ENCODE measurements around the gene KIAA1210.

DNA sequence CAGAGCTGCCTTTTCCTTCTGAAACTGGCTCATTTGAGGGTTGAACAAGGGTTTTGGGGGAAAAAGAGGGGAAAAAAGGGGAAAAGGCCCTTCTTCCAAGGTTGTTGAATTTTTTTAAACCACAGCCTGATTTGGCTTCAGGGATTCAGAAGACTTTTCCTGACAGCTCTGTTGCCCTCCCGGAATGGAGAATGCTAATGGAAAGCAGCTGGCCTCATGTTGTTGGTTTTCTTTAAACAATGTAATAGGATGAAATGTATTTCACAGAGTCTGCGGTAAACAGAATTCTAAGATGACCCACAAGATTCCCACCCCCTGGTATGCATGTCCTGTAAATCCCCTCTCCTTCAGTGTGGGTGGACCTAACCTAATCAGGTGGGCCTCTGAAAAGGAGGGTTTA is 3.3 kb upstream of the KIAA1210 start:
- TF ChIP-seq, protein P1, sequence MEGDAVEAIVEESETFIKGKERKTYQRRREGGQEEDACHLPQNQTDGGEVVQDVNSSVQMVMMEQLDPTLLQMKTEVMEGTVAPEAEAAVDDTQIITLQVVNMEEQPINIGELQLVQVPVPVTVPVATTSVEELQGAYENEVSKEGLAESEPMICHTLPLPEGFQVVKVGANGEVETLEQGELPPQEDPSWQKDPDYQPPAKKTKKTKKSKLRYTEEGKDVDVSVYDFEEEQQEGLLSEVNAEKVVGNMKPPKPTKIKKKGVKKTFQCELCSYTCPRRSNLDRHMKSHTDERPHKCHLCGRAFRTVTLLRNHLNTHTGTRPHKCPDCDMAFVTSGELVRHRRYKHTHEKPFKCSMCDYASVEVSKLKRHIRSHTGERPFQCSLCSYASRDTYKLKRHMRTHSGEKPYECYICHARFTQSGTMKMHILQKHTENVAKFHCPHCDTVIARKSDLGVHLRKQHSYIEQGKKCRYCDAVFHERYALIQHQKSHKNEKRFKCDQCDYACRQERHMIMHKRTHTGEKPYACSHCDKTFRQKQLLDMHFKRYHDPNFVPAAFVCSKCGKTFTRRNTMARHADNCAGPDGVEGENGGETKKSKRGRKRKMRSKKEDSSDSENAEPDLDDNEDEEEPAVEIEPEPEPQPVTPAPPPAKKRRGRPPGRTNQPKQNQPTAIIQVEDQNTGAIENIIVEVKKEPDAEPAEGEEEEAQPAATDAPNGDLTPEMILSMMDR (IDR thresholded peaks at IDR 0.05), result no peak
- TF ChIP-seq POLR2A (IDR thresholded peaks at IDR 0.05), result no peak

All from right lobe of liver (tissue), 4 donors.